Germinal center (tissue), 1 donor: ENCODE results near the gene CHM.
"Not testable (repeated sequence)": the region's sequence is repeated elsewhere in the genome, so short reads cannot be mapped to it uniquely, and the experiment has no call there.

Source experiments
- DNase-seq: peaks from one replicate; pipeline ENCODE4 v3.0.0; 2012; ENCODE audit warnings: mixed read lengths, low spot score

The CHM gene

DNA sequence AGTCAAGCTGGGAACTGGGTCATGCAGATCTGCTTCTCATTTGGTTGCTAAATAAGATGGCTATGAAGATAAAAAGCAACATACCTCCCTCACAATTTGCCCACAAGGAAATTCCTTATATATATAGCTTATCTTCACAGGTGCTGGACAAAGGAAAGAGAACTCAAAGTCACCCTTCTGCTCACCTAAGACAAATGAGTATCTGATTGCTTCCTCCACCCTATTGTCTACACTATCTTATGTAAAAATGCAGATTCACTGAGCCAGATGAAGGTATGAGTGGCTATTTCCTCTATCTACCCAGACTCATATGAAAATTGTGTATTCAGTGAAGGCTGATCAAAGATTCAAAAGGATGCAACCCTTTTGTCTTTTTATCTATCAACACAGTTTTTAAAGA, 50.8 kb downstream of the CHM start:
- DNase-seq = no peak

DNA sequence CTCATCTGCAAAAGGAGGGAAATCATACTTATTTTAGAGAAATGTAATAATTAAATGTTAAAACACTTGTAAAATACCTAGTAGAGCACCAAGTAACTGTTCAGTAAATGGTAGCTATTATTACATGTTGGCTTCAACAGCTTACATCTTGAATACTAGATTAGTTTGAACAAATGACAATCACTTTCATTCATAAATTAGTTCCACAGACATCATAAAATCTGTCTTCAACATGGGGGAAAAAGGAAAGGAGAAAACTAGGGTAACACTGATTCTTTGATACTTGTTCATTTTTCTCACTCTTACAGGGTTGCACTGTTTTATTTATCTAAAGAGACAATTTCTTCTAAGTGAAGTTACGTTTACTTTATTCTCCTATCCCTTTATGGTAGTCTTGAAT, 51.7 kb downstream of the CHM start:
- DNase-seq = no peak

DNA sequence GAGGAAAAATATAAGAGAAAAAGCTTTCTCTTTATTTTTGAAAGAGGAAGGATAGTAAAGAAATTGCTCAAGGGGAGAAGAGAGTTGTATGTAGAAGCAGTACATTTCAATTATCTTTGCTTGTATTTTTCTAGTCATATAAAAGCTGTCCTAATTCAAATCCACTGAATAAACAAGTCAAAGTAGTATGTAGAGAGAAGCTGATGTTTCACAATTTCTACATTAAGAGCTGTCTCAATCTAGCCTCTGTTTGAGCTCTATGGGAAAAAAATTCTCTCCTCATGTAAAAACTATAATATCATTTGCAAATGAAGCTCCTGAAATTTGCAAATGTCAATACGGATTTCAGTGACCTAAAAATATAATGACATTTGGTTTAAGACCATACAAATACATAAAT, 52.6 kb downstream of the CHM start:
- no peak for DNase-seq

GRCh38 chrX:85994228-85994627, 53.1 kb downstream of the CHM start:
- no peak for DNase-seq

GRCh38 chrX:85993539-85994197, 53.7 kb downstream of the CHM start:
- no peak for DNase-seq

DNA sequence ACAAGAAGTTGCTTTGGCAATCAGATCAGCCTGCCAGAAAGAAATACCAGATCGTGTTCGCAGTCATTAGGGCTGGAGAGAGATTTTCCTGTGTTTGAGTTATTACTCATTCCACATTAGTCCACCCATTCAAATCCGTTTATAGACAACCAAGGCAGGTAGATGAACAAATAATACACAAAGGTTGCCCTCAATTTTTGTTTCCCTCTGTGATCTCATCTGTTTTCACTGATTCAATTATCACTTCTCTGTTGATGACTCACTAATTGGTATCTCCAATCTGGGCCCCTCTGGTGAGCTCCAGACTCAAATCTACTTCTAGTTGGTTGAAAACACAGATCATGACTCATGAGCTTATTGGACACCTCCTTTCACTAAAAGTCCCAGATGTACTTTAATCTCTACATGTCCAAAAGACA, 54.5 kb downstream of the CHM start:
- DNase-seq = no peak

- no peak for DNase-seq
Measured at GRCh38 chrX:85988353-85988752, 59.0 kb downstream of the CHM start.

DNA sequence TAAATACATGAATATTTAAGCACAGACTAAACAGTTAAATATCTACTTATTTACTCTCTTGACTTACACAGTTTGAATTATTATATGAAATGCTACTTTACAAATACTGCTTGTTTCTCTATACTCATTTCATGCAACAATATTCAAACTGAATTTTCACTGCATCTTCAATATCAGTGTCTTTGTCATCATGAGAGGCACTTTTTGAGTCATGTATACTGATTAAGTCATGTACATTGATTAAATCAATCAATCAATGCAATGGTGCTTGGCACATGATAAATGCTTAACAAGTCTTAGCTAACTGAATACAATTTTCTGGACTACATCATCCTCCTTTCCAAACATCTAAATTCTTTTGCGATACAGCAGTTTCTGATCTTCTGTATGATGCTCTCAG, 67.1 kb downstream of the CHM start:
- no peak for DNase-seq

- no peak for DNase-seq
Measured at GRCh38 chrX:85977218-85977617, 70.1 kb downstream of the CHM start.

- DNase-seq = not testable (repeated sequence)
Measured at GRCh38 chrX:85972351-85972750, 75.0 kb downstream of the CHM start.

GRCh38 chrX:85964744-85965143, 82.6 kb downstream of the CHM start:
- DNase-seq = no peak

GRCh38 chrX:85963736-85964135, 83.6 kb downstream of the CHM start:
- no peak for DNase-seq

- no peak for DNase-seq
Measured at GRCh38 chrX:85955510-85955909, 91.8 kb downstream of the CHM start.

DNA sequence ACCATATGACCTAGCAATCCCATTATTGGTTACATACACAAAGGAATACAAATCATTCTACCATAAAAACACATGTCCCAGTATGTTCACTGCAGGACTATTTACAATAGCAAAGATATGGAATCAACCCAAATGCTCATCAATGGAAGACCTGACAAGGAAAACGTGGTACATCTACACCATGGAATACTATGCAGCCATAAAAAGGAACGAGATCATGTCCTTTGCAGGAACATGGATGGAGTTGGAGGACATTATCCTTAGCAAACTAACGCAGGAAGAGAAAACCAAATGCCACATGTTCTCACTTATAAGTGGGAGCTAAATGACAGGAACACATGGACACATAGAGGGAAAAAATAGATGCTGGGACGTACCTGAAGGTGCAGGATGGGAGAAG, 102.6 kb downstream of the CHM start:
- not testable (repeated sequence) for DNase-seq

GRCh38 chrX:85941275-85941674, 106.1 kb downstream of the CHM start:
- no peak for DNase-seq

GRCh38 chrX:85939942-85940341, 107.4 kb downstream of the CHM start:
- not testable (repeated sequence) for DNase-seq

DNA sequence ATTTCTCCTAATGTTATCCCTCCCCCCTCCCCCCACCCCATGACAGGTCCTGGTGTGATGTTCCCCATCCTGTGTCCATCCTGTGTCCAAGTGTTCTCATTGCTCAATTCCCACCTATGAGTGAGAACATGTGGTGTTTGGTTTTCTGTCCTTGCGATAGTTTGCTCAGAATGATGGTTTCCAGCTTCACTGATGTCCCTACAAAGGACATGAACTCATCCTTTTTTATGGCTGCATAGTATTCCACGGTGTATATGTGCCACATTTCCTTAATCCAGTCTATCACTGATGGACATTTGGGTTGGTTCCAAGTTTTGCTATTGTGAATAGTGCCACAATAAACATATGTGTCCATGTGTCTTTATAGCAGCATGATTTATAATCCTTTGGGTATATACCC, 113.0 kb downstream of the CHM start:
- DNase-seq = not testable (repeated sequence)

- DNase-seq = no peak
Measured at GRCh38 chrX:85930099-85930498, 117.3 kb downstream of the CHM start.

DNA sequence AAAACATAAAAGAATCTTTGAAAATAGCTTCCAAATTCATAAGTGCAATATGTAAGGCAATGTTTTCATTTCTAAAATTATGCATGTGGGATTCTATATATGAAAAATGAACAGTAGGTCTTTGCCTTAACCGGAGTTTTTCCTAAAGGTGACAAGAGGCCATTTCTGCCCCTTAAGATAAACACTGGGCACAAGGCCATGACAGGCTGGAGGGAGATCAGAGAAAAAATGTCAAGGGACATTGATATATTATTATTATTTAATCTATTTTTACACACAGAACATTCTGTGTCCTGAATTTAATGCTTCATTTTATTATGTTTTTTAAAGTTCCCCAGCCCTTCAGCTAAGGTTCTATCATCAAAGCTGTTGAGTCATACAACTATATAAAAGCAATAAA, 118.8 kb downstream of the CHM start:
- DNase-seq = no peak

DNA sequence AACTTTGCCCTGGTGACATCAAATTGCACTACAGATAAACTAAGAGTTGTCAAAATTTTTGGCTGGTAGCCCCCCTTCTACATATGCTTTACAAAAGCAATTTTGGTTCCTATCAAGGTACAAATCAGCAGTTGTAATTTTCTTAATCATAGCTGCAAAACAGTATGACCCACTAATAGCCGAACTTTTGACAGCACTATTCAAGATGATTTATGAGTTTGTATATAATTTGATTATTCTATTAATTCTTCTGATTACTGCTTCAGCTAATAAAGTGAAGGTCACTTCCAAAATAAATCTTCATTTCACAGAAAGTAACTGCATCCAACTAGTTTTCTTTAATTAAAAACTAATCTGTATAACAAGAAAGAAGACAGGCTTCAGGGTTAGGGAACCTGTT, 119.6 kb downstream of the CHM start:
- DNase-seq = no peak

GRCh38 chrX:85922821-85923220, 124.5 kb downstream of the CHM start:
- no peak for DNase-seq

DNA sequence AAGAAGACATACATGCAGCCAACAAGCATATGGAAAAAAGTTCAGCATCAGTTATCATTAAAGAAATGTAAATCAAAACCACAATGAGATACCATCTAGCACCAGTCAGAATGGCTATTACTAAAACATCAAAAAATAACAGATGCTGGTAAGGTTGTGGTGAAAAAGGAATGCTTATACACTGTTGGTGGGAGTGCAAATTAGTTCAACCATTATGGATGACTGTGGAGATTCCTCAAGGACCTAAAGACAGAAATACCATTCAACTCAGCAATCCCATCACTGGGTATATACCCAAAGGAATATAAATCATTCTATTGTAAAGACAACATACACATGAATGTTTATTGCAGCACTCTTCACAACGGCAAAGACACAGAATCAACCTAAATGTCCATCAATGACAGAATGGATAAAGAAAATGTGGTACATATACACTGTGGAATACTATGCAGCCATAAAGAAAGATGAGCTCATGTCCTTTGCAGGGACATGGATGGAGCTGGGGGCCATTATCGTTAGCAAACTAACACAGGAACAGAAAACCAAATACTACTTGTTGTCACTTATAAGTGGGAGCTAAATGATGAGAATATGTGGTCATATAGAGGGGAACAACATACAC, 130.6 kb downstream of the CHM start:
- DNase-seq = not testable (repeated sequence)

DNA sequence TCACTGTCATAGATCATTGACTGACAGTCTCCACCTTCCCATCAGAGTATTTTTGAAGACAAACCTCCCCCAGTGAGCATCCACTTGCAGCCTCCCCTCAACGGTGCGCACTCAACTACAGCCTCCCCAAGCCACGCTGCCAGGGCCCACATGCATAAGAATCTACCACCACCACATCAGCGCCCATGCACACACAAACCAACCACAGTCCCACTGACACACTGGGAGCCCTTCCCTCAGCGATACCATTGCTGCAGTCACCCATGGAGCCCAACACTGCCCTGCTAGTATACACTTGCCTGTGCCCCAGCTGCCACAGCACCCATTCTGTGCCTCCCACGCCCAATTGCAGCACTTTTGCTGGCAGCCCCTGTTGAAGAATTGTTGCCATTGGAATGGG, 132.9 kb downstream of the CHM start:
- no peak for DNase-seq

DNA sequence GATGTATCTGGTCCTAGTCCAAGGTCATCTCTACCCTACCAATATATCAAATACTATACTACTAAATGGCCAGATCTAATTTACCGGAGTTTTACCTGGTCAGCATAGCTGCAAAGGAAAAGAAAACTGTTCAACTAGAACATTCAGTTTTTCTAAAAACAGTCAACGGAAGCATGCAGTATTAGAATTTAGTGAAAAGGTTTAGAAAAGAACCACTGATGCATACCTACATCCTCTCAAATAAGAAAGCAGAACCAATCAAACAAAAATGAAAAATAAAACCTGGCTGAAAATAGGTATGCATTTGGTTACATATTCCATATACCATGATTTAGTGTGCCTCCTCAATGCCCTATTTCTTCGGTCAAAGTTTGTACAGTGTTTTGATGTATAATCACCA, 140.0 kb downstream of the CHM start:
- DNase-seq = no peak
